Measurements from ENCODE around the gene CDC42SE1. TPM values are rescaled to one million over a fixed set of nuclear protein-coding genes. Genes with fewer than 3 reads are reported as not detected.

Gene CDC42SE1
- total and polyA plus RNA-seq, 9 of the 15 experiments (the other 6 are each of a cell fraction or from before 2014, with no cell fraction given), result 78.1 to 189 (median 114) TPM

GRCh38 chr1:151008244-151009205 lies 50.9 kb downstream of the CDC42SE1 start, which contains the start of gene PRUNE1 (continued):
- TF ChIP-seq ARID4B (CRISPR knock-in tag; IDR thresholded peaks at IDR 0.05) (peak; percentile 55; the same call in 1 of the 2 replicates), CHD7 (IDR thresholded peaks at IDR 0.05; ENCODE audit: low read depth, low read length) (no peak), NR0B1 (IDR thresholded peaks at IDR 0.05; ENCODE audit: partially characterized antibody) (no peak), SAP30 (IDR thresholded peaks at IDR 0.05; ENCODE audit: borderline replicate concordance, insufficient read depth, low read depth, low read length, poor library complexity, severe bottlenecking) (peak; percentile 74), PTTG1 (tag; IDR thresholded peaks at IDR 0.05; ENCODE audit: low read depth) (no peak), MAX (CRISPR knock-in tag; IDR thresholded peaks at IDR 0.05) (peak; percentile 36)

Measured in K562 (cell line).